Upper lobe of left lung (tissue), 4 donors: ENCODE results near the gene PRR22.

ENCODE experiments used
- POLR2AphosphoS5 ChIP-seq, 2 donors: sonication (generic); formaldehyde crosslinking; IDR thresholded peaks; one replicate each; pipeline ENCODE4 v1.5.1; 2017; ENCODE audit warnings: antibody characterized with exemption in 2 of 2
- TF ChIP-seq, protein P1 (sequence below), 6 experiments: fragments of 450-650 bp in 4 of 6; fragments of 200-600 bp in 2 of 6; sonication (generic) in 2 of 6; IDR thresholded peaks; one replicate each; pipeline ENCODE4 v1.5.1; 2016 to 2019; ENCODE audit warnings: antibody characterized with exemption in 6 of 6

GRCh38 chr19:5798244-5798643 is 13.7 kb upstream of the PRR22 start:
- TF ChIP-seq, protein P1, sequence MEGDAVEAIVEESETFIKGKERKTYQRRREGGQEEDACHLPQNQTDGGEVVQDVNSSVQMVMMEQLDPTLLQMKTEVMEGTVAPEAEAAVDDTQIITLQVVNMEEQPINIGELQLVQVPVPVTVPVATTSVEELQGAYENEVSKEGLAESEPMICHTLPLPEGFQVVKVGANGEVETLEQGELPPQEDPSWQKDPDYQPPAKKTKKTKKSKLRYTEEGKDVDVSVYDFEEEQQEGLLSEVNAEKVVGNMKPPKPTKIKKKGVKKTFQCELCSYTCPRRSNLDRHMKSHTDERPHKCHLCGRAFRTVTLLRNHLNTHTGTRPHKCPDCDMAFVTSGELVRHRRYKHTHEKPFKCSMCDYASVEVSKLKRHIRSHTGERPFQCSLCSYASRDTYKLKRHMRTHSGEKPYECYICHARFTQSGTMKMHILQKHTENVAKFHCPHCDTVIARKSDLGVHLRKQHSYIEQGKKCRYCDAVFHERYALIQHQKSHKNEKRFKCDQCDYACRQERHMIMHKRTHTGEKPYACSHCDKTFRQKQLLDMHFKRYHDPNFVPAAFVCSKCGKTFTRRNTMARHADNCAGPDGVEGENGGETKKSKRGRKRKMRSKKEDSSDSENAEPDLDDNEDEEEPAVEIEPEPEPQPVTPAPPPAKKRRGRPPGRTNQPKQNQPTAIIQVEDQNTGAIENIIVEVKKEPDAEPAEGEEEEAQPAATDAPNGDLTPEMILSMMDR (IDR thresholded peaks at IDR 0.05), result no peak
- no peak for TF ChIP-seq POLR2AphosphoS5 (IDR thresholded peaks at IDR 0.05)
